Epithelial cell of esophagus (primary cell): ENCODE results near the gene ZFHX3.

Experiments
- DNase-seq: peaks from one replicate; pipeline ENCODE4 v3.0.0; 2010; ENCODE audit warnings: low read depth
- H3K4me3 ChIP-seq: 2 replicates; pipeline ENCODE4 v1.5.1; 2011; ENCODE audit warnings: mild to moderate bottlenecking, low read length, control low read depth
- TF ChIP-seq, protein P1 (sequence below): IDR thresholded peaks from 2 replicates; pipeline ENCODE4 v1.5.1; 2011; ENCODE audit warnings: low read depth, mild to moderate bottlenecking, low read length, control low read depth, inconsistent platforms; ENCODE audit not compliant: insufficient read depth; ENCODE audit errors: missing control alignments

ZFHX3 gene

DNA sequence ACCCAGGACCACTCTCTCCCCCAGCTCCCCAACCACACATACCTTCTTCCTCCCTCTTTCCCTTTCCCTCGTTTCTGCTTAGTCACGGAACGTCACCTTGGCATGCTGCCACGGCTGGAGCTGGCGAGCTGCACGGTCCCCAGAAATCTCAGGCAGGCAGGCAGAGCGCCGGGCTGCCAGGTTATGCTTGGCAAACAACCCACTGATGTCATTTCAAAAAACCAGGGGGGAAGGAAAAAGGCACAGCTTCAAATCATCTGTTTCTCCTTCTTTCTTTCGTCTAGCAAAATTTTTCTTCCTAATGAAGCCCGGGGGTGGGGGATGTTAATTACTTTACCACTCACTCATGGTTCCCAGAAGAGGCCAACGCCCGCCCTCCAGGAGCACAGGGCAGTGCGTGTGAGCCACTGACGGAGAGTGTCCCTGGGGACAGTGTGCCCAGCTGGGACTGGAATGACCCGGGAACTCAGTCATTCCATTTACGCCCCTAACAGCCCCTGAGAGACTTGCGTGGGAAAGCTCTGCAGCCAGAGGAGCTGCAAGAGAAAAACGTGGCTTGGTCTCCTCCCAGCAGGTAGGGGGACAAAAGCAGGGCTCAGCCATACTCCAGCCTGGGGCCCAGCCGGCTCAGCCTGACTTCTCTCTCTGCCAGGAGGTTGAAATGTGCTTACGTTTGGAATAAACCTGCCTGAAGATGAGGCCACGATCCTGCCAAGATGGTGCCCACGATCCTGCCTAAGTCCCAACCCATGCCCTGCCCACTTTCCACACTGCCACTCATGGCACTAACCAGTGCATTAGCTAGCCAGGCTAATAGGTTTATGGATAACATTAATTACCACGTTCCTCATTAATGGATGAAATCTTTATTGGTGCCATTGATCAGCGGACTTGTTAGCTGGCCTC is 198.9 kb downstream of the ZFHX3 start:
- no peak overlapping the region for H3K4me3 ChIP-seq
- peak; percentile 85 for DNase-seq
- TF ChIP-seq, protein P1, sequence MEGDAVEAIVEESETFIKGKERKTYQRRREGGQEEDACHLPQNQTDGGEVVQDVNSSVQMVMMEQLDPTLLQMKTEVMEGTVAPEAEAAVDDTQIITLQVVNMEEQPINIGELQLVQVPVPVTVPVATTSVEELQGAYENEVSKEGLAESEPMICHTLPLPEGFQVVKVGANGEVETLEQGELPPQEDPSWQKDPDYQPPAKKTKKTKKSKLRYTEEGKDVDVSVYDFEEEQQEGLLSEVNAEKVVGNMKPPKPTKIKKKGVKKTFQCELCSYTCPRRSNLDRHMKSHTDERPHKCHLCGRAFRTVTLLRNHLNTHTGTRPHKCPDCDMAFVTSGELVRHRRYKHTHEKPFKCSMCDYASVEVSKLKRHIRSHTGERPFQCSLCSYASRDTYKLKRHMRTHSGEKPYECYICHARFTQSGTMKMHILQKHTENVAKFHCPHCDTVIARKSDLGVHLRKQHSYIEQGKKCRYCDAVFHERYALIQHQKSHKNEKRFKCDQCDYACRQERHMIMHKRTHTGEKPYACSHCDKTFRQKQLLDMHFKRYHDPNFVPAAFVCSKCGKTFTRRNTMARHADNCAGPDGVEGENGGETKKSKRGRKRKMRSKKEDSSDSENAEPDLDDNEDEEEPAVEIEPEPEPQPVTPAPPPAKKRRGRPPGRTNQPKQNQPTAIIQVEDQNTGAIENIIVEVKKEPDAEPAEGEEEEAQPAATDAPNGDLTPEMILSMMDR: no peak

DNA sequence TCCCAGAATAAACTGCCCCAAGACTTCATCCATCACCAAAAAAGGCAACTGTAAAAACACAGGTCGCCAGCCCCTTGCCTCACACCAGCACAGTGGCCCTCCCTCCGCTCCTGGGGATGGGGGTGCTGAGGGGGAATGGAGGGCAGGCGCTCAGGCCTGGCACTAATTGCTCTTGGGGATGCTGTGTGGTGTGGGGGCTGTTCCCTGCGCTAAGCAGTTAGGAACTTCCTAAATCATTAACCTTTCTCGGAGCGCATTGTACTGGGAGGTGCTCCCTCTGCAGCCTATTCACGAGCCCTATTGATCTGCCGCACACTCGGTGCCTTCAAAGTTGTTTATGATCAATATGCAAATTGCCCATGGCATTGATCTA is 199.9 kb downstream of the ZFHX3 start:
- H3K4me3 ChIP-seq: no peak overlapping the region
- no peak for DNase-seq
- TF ChIP-seq, protein P1: no peak

DNA sequence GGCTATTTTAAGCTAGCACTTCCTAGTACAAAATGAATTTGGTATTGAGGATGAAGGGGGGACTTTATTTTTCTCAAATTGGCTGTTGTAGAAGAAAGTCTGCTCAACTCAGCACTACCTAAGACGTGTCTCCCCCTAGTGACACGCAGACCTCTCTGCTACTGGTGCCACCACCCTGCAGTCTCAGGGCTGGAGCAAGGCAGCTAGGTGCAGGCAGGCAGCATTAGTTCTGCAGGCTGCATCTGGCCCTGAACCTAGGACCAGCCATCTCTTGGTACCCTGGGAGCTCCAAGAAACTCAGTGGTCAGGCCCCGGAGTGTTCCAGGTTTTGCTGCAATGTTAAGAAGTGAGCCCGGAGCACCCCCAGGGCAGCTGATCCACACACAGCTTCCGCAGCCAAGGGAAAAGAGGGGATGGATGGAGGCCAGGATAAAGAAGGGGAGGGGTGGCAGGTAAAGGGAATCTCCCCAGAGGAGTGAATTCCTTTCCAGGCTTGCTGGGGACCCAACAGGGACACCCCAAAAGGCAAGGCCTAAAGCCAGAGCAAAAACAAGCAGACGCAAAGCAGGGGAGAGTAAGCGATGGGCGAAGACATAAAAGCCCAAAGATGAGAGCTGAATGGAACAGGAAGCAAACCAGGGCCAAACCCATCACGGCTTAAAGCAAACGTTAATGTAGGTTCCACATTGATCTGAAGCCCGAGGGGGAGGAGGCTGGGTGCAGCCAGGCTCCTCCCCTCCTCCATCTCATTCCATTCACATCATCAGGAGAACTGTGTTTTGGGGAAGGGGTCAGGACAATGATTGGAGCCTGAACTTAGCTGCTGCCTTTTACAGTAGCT is 200.5 kb downstream of the ZFHX3 start:
- peak; percentile 33 for DNase-seq
- TF ChIP-seq, protein P1: peak; percentile 45
- H3K4me3 ChIP-seq: no peak overlapping the region

DNA sequence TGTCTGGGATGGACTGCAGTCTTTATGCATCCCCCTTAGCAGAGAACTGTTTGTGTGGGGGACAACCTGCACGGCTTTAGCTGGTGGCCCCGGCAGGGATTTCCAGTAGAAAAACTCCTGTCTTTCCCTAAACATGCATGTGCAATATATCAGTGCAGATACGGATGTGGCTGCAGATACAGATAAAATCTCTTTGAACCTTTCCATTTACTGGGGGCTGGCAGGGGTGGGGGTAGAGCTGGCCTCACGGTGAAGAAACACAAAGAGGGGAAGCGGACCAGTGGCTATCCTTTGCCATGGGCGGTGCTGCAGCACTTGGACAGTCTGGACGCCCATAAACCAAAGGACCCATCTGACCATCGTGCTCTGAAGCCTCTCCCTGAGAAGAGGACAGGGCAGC is 201.3 kb downstream of the ZFHX3 start:
- TF ChIP-seq, protein P1: no peak
- DNase-seq: no peak
- no peak overlapping the region for H3K4me3 ChIP-seq

DNA sequence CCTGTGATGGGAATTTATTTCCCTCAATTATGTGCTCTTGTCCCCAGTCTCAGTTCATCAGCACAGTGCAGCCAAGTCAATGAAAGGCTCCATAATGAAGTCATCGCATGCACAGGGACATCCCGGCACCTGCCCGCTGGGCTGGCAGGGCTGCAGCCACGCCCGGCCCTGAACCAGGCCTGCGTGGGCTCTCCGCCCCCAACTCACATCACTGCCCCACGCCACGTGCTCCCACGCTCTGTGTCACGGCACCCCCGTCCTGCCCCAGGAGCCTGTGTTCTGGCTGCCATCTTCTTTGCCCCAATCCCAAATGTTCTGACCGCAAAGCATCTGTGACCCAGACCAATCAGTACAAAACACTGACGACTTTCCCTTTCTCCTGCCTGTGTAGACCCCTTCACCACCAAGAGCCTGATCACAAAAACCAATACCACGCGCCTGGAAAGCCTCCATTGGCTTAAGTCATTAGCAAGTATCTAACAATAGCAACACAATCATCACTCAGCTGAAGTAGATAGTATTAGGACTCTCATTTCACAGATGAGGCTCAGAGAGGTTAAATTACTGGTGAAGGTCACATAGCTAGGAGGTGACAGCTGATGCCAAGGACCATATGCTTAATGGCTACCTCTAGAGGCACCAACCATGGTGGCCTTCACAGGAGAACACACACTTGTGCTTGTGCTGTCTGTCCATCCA is 202.5 kb downstream of the ZFHX3 start:
- H3K4me3 ChIP-seq: no peak overlapping the region
- TF ChIP-seq, protein P1: no peak
- DNase-seq: no peak

DNA sequence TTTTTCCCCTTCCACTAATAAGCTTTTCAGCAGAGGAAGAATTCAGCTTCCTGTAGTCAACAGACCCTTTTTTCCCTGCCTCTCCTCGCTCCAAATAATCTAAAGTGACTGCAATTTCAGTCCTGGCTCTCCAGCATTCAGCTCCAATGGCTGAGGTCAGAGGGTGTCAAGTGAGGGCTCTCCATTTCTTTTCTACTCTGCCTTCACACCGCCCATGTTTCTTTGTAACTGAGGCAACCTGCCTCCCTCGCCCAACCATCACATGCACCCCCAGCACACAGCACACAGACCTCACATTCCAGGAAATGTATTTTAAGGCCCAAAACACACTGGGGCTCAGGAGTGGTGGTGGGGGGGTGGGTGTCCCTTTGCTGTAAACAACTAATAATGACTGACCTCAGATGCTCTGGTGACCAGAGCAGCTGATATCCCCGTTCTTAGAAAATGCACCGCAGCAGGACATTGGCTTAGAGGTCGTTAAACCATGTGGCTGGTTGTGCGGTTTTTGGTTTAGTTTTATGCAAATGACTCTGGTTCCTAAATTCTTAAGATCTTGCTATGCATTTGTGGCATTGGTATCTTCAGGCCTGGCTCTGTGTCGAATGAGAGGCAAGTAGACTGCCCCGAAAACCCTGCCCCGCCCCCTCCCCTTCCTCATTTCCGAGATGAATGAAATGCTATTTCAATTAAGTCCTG is 203.6 kb downstream of the ZFHX3 start:
- TF ChIP-seq, protein P1: no peak
- DNase-seq: no peak

More for the DNA sequence above, 203.6 kb downstream of the ZFHX3 start:
- H3K4me3 ChIP-seq: no peak overlapping the region
